K562 (cell line): ENCODE results near the gene TMEM255A. TPM values are rescaled to one million over a fixed set of nuclear protein-coding genes. Genes with fewer than 3 reads are reported as not detected.

Experiments
- ATAC-seq: fragments of 200-7000 bp; cut with Tn5 transposase; 3 replicates; pipeline ENCODE4 v1.9.1; 2020; ENCODE audit warnings: moderate library complexity
- BruUV-seq: library from RNA; stranded (reverse); fragments of 400-500 nt; replicated peaks from 2 replicates; lab custom pipeline; 2021; lab: Mats Ljungman, UMichigan
- CTCF ChIA-PET: fragments of 300-600 bp; formaldehyde crosslinking; extraction: SDS; loops from one replicate; lab custom pipeline; 2021; ENCODE audit warnings: low intra/inter-chr PET ratio; lab: Yijun Ruan, JAX
- POLR2A ChIA-PET: fragments of 300-600, 350-650 bp; sonication (Branson Sonifier 250); formaldehyde crosslinking; extraction: SDS; loops from one replicate; lab custom pipeline; 2021; ENCODE audit warnings: antibody characterized with exemption, inconsistent platforms; lab: Yijun Ruan, JAX
- DNase-seq, 4 experiments: peaks; one replicate each; pipeline versions ENCODE4 v3.0.0 to v3.0.0-alpha.2; 2011 to 2018; ENCODE audit warnings: low spot score in 3 of 4, mixed read lengths in 3 of 4; ENCODE audit errors: extremely low read depth in 1 of 4
- FAIRE-seq: peaks from 2 replicates; lab custom pipeline; 2011; peaks lifted over from hg19 to GRCh38; lab: Jason Lieb, UNC
- H2AFZ ChIP-seq: 2 replicates; pipeline ENCODE4 v1.6.0; 2011; ENCODE audit warnings: low read depth, low read length, control low read depth, inconsistent platforms
- H3K27ac ChIP-seq: fragments of 200-600 bp; 3 replicates; pipeline ENCODE4 v1.8.0; 2011; ENCODE audit warnings: low read depth, mild to moderate bottlenecking, control low read depth, inconsistent platforms, low read length, moderate library complexity, mixed read lengths; ENCODE audit errors: extremely low read depth
- H3K27me3 ChIP-seq, 2 experiments: fragments of 300-600 bp in 1 of 2; 2 replicates in 1 of 2; 3 replicates in 1 of 2; pipeline versions ENCODE4 v1.6.0 to v1.8.0; 2011; ENCODE audit warnings: inconsistent platforms in 2 of 2, low read length in 2 of 2, mild to moderate bottlenecking in 1 of 2, mixed read lengths in 1 of 2, moderate library complexity in 1 of 2; ENCODE audit not compliant: control insufficient read depth in 2 of 2, insufficient read depth in 2 of 2
- H3K36me3 ChIP-seq: fragments of 300-600 bp; 3 replicates; pipeline ENCODE4 v1.8.0; 2011; ENCODE audit warnings: mild to moderate bottlenecking, low read length, inconsistent platforms; ENCODE audit not compliant: control insufficient read depth, insufficient read depth
- H3K4me1 ChIP-seq, 2 experiments: fragments of 200-600 bp in 1 of 2; replicated peaks in 1 of 2; 2 replicates in 1 of 2; 3 replicates in 1 of 2; pipeline versions ENCODE4 v1.5.1 to v1.8.0; 2011; ENCODE audit warnings: inconsistent platforms in 2 of 2, low read length in 2 of 2, mild to moderate bottlenecking in 1 of 2, mixed read lengths in 1 of 2, moderate library complexity in 1 of 2; ENCODE audit not compliant: control insufficient read depth in 2 of 2, insufficient read depth in 2 of 2
- H3K4me2 ChIP-seq: 2 replicates; pipeline ENCODE4 v1.6.1; 2011; ENCODE audit warnings: low read length, control low read depth, inconsistent platforms, mixed read lengths; ENCODE audit not compliant: insufficient read depth
- H3K4me3 ChIP-seq: fragments of 200-600 bp; sonication (generic), shearing (Covaris generic); 2 replicates; pipeline ENCODE4 v1.5.1; 2016; ENCODE audit warnings: control low read depth, inconsistent platforms
- H3K79me2 ChIP-seq: fragments of 200-600 bp; 3 replicates; pipeline ENCODE4 v1.8.0; 2011; ENCODE audit warnings: low read length, inconsistent platforms; ENCODE audit not compliant: control insufficient read depth, insufficient read depth
- H3K9ac ChIP-seq, 2 experiments: 2 replicates each; pipeline versions ENCODE4 v1.6.0 to v1.6.1; 2011; ENCODE audit warnings: low read depth in 2 of 2, low read length in 2 of 2, control low read depth in 1 of 2, inconsistent platforms in 1 of 2, mild to moderate bottlenecking in 1 of 2, mixed read lengths in 1 of 2; ENCODE audit not compliant: insufficient read depth in 1 of 2
- H3K9me1 ChIP-seq: one replicate; pipeline ENCODE4 v1.6.0; 2011; ENCODE audit warnings: inconsistent platforms, mild to moderate bottlenecking, low read length, moderate library complexity; ENCODE audit not compliant: control insufficient read depth, insufficient read depth
- H3K9me3 ChIP-seq: replicated peaks from 2 replicates; pipeline ENCODE4 v1.5.1; 2011; ENCODE audit warnings: low read depth, low read length, inconsistent platforms; ENCODE audit not compliant: control insufficient read depth, insufficient read depth
- H4K20me1 ChIP-seq: replicated peaks from 2 replicates; pipeline ENCODE4 v1.6.1; 2011; ENCODE audit warnings: low read length, inconsistent platforms, mixed read lengths; ENCODE audit not compliant: control insufficient read depth, insufficient read depth
- ARHGAP35 ChIP-seq: fragments of 450-650 bp; IDR thresholded peaks from 2 replicates; pipeline ENCODE4 v1.6.1; 2018; ENCODE audit not compliant: partially characterized antibody
- E2F5 ChIP-seq: sonication (generic); formaldehyde crosslinking; IDR thresholded peaks from 2 replicates; pipeline ENCODE4 v1.8.0; 2022; ENCODE audit warnings: mild to moderate bottlenecking, missing genetic modification reagents
- EHMT2 ChIP-seq: fragments of 450-650 bp; IDR thresholded peaks from 2 replicates; pipeline ENCODE4 v1.6.1; 2018; ENCODE audit warnings: antibody characterized with exemption
- ETV5 ChIP-seq: sonication (generic); formaldehyde crosslinking; IDR thresholded peaks from 2 replicates; pipeline ENCODE4 v1.4.0; 2020; ENCODE audit warnings: low read depth, mild to moderate bottlenecking, missing genetic modification reagents
- GATAD2A ChIP-seq: fragments of 450-650 bp; IDR thresholded peaks from 2 replicates; pipeline ENCODE4 v1.6.1; 2017
- MAFF ChIP-seq: IDR thresholded peaks from 2 replicates; pipeline ENCODE4 v1.6.1; 2012; ENCODE audit warnings: low read length, improper control_type of control experiment
- RBM22 ChIP-seq: fragments of 200-400 bp; formaldehyde crosslinking; IDR thresholded peaks from 2 replicates; pipeline ENCODE4 v1.6.1; 2018; ENCODE audit warnings: low read length, low read depth; ENCODE audit not compliant: poor library complexity, severe bottlenecking
- SMARCB1 ChIP-seq: IDR thresholded peaks from 2 replicates; pipeline ENCODE4 v1.6.1; 2011; ENCODE audit warnings: improper control_type of control experiment, low read depth; ENCODE audit not compliant: insufficient read length
- TCF15 ChIP-seq: fragments of 250-450 bp; sonication (Bioruptor Pico); IDR thresholded peaks from 2 replicates; pipeline ENCODE4 v1.8.0; 2022; ENCODE audit warnings: moderate library complexity, mild to moderate bottlenecking, inconsistent platforms
- TEAD2 ChIP-seq: fragments of 450-650 bp; IDR thresholded peaks from 2 replicates; pipeline ENCODE4 v1.6.1; 2016; ENCODE audit warnings: missing genetic modification characterization, control low read depth, missing compliant biosample characterization
- ZBTB5 ChIP-seq: fragments of 450-650 bp; IDR thresholded peaks from 2 replicates; pipeline ENCODE4 v1.6.1; 2017; ENCODE audit warnings: antibody characterized with exemption
- ZBTB9 ChIP-seq: fragments of 450-650 bp; formaldehyde crosslinking; IDR thresholded peaks from 2 replicates; pipeline ENCODE4 v1.4.0; 2020; ENCODE audit warnings: mild to moderate bottlenecking, moderate library complexity
- ZNF12 ChIP-seq: sonication (generic); formaldehyde crosslinking; IDR thresholded peaks from 2 replicates; pipeline ENCODE4 v1.4.0; 2020; ENCODE audit warnings: mild to moderate bottlenecking, missing genetic modification reagents
- WGBS: fragments of 100-300 bp; shearing (Covaris generic); methylation state at CpG from one replicate; pipeline ENCODE4 v1.1.6; 2016; ENCODE audit warnings: low coverage, mixed read lengths; ENCODE audit not compliant: insufficient coverage; ENCODE audit errors: missing lambda C conversion rate; 5-methylcytosine and 5-hydroxymethylcytosine counted together
- in situ Hi-C: fragments of 300-500 bp; cut with MboI; formaldehyde crosslinking; loops from 4 replicates; pipeline ENCODE4 v1.15.0; 2018; ENCODE audit warnings: inconsistent platforms, mixed read lengths
- intact Hi-C: fragments of 100-400 bp; cut with micrococcal nuclease; formaldehyde crosslinking; loops from 2 replicates; pipeline ENCODE4 v1.14.2; 2022
- polyA plus RNA-seq, 8 experiments: library from polyadenylated mRNA; depleted of rRNA in 4 of 8; stranded (reverse) in 5 of 8; unstranded in 3 of 8; fragments of >200 nt; fragmentation: Nextera tagmentation in 2 of 8; fragmentation: Illumina TruSeq in 1 of 8; extraction: Ambion mirVana in 2 of 8; extraction: Trizol in 1 of 8; gene quantifications; 2 replicates each; pipeline versions ENCODE4 v1.2.1 to v1.2.3, GENCODE V29; 2011 to 2014; ENCODE audit warnings: inconsistent platforms in 1 of 8, missing spikeins in 1 of 8
- total RNA-seq, 7 experiments: library from RNA; depleted of rRNA in 6 of 7; stranded (reverse); fragments of >200 nt in 6 of 7; fragmentation: Illumina TruSeq in 2 of 7; extraction: Trizol in 2 of 7; gene quantifications; 2 replicates each; pipeline versions ENCODE4 v1.2.1 to v1.2.3, GENCODE V29; 2011 to 2021; ENCODE audit warnings: low replicate concordance in 1 of 7

Gene TMEM255A
- total and polyA plus RNA-seq, 9 of the 15 experiments (the other 6 are each of a cell fraction or from before 2014, with no cell fraction given): 0.01 TPM; not detected in 8

- 30% methylated on average over 4 of the region's 4 CpGs for whole genome bisulfite sequencing
- Histone ChIP-seq H3K4me1 (peaks cover 0 to 11% of the 10 kb centered on the region in 2 experiments; a peak in 3 of 5 replicates), H3K4me3 (no peak overlapping the region), H4K20me1 (no peaks in the 10 kb centered on the region), H3K79me2 (no peaks in the 10 kb centered on the region), H3K9me1 (no peaks in the 10 kb centered on the region), H3K4me2 (no peak overlapping the region), H3K36me3 (no peaks in the 10 kb centered on the region), H3K9ac (no peak overlapping the region), H3K9me3 (no peaks in the 10 kb centered on the region), H3K27me3 (no peaks in the 10 kb centered on the region)
- no peak for DNase-seq
- no peak for FAIRE-seq
- BruUV-seq: no TSS peak
- ChIA-PET POLR2A (interaction anchor here (1.1 kb wide), 1 partner anchor 18 kb away, joined by 3 read pairs; no protein-coding TSS in a partner anchor), CTCF (no interaction called here)
- intact Hi-C loops (loop anchor here (5.0 kb wide), 1 partner anchor 50 kb away; the partner anchor contains the start of gene ZBTB33), in situ Hi-C loops (no loop called here)
- ATAC-seq: no peak
- TF ChIP-seq SMARCB1: no peak
- no peak for TF ChIP-seq ZNF12
- TF ChIP-seq ARHGAP35: no peak
- no peak for TF ChIP-seq GATAD2A
- TF ChIP-seq RBM22: no peak
- TF ChIP-seq MAFF: no peak
- TF ChIP-seq TCF15 (CRISPR knock-in tag): no peak
- no peak for TF ChIP-seq E2F5
- TF ChIP-seq ZBTB5: no peak
- TF ChIP-seq EHMT2: no peak
- TF ChIP-seq TEAD2 (tag): no peak
- no peak for TF ChIP-seq ZBTB9 (CRISPR knock-in tag)
- TF ChIP-seq ETV5: no peak
- TF ChIP-seq, all 486 proteins: peak for 0
- H2AFZ ChIP-seq: no peak overlapping the region
- H3K27ac ChIP-seq: no peak overlapping the region
Observed at GRCh38 chrX:120301960-120302359, 9.3 kb downstream of the TMEM255A start.
